ENCODE measurements around the gene SIRT1. TPM values are rescaled to one million over a fixed set of nuclear protein-coding genes. Genes with fewer than 3 reads are reported as not detected.
"Not testable (repeated sequence)": the region's sequence is repeated elsewhere in the genome, so short reads cannot be mapped to it uniquely, and the experiment has no call there.

Gene SIRT1
- total RNA-seq (2014; rRNA removed; shearing (Covaris generic)) (18.0 and 20.4 TPM in 2 replicates), total RNA-seq (2022) (35.8 and 39.2 TPM in 2 replicates), Bru-seq, nascent RNA (percentile 86 among the genes with signal in this experiment), BruChase-seq, experiment 1, labeled RNA remaining after a 6-hour chase (percentile 70 among the genes with signal in this experiment), BruChase-seq, experiment 2, labeled RNA remaining after a 2-hour chase (percentile 89 among the genes with signal in this experiment)
- long read RNA-seq, full-length matches to known transcripts = 46 of 59 reads
- long read RNA-seq, partial matches to known transcripts = 4 of 59 reads
- long read RNA-seq, other reads (novel, unspliced or antisense) = 9 of 59 reads

DNA sequence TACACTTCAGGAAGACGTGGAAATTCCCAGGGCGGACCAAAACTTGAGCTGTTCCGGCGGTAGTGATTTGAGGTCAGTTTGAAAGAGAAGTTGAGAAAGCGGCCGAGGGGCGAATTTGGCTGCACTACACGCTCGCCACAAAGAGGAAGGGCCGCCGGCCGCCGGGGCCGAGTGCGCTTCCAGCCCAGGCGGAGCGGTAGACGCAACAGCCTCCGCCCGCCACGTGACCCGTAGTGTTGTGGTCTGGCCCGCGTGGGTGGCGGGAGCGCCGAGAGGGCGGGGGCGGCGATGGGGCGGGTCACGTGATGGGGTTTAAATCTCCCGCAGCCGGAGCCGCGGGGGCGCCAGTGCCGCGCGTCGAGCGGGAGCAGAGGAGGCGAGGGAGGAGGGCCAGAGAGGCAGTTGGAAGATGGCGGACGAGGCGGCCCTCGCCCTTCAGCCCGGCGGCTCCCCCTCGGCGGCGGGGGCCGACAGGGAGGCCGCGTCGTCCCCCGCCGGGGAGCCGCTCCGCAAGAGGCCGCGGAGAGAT, at the start of gene SIRT1:
Gene SIRT1, plus strand, starts transcription at position 344 of the 529 bp plus-strand sequence. Its CDS starts 66 bp downstream, at position 410.
- ChIA-PET POLR2A (interaction anchor here (0.6 to 2.0 kb wide), 15 partner anchors 17 to 448 kb away, joined by 3 to 7 read pairs (median 3); partner anchors contain the start of genes HNRNPH3 and PBLD), CTCF (ENCODE audit: unreplicated experiment) (interaction anchor here (0.5 to 1.2 kb wide), 3 partner anchors 23 to 1057 kb away, joined by 3 read pairs; no protein-coding TSS in a partner anchor)
- intact Hi-C loops (cut with micrococcal nuclease; ENCODE audit: unreplicated experiment) = loop anchor here (1.0 to 10.0 kb wide), 5 partner anchors 30 to 448 kb away; partner anchors contain the start of genes HERC4, HNRNPH3 and PBLD
- Histone ChIP-seq H3K4me3 (ENCODE audit: low read depth, low read length, poor library complexity, severe bottlenecking) (peak within 1 kb of the TSS; percentile 78), H3K36me3 (ENCODE audit: insufficient read depth, low read length) (peaks cover 27% of the 10 kb centered on the region), H3K9me3 (ENCODE audit: low read length) (no peaks in the 10 kb centered on the region), H3K4me1 (ENCODE audit: insufficient read depth, low read length, poor library complexity, severe bottlenecking) (peaks cover 17% of the 10 kb centered on the region), H3K9me2 (ENCODE audit: insufficient read depth, low read length) (no peaks in the 10 kb centered on the region), H3K27ac (ENCODE audit: low read depth, low read length, poor library complexity, severe bottlenecking) (peak within 1 kb of the TSS; percentile 75), H3K4me2 (ENCODE audit: low read length) (peak within 1 kb of the TSS; percentile 89), H2AFZ (ENCODE audit: low read length) (peak within 1 kb of the TSS; percentile 96), H4K20me1 (ENCODE audit: insufficient read depth, low read length) (peaks cover 14% of the 10 kb centered on the region; the same call in 1 of the 2 replicates), H3K79me2 (ENCODE audit: insufficient read depth, low read depth, low read length) (peaks cover 43% of the 10 kb centered on the region)
- DNase-seq (ENCODE audit: low spot score) = peak; percentile 96
- no TSS peak for BruUV-seq (replicated peaks)
- no peak for TF ChIP-seq EZH2phosphoT487 (IDR thresholded peaks at IDR 0.05; ENCODE audit: borderline replicate concordance, low read depth, low read length)
- TF ChIP-seq, protein P1, sequence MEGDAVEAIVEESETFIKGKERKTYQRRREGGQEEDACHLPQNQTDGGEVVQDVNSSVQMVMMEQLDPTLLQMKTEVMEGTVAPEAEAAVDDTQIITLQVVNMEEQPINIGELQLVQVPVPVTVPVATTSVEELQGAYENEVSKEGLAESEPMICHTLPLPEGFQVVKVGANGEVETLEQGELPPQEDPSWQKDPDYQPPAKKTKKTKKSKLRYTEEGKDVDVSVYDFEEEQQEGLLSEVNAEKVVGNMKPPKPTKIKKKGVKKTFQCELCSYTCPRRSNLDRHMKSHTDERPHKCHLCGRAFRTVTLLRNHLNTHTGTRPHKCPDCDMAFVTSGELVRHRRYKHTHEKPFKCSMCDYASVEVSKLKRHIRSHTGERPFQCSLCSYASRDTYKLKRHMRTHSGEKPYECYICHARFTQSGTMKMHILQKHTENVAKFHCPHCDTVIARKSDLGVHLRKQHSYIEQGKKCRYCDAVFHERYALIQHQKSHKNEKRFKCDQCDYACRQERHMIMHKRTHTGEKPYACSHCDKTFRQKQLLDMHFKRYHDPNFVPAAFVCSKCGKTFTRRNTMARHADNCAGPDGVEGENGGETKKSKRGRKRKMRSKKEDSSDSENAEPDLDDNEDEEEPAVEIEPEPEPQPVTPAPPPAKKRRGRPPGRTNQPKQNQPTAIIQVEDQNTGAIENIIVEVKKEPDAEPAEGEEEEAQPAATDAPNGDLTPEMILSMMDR (conservative IDR thresholded peaks at IDR 0.05; ENCODE audit: low read length) = peak; percentile 18; the same call in 1 of the 2 replicates

DNA sequence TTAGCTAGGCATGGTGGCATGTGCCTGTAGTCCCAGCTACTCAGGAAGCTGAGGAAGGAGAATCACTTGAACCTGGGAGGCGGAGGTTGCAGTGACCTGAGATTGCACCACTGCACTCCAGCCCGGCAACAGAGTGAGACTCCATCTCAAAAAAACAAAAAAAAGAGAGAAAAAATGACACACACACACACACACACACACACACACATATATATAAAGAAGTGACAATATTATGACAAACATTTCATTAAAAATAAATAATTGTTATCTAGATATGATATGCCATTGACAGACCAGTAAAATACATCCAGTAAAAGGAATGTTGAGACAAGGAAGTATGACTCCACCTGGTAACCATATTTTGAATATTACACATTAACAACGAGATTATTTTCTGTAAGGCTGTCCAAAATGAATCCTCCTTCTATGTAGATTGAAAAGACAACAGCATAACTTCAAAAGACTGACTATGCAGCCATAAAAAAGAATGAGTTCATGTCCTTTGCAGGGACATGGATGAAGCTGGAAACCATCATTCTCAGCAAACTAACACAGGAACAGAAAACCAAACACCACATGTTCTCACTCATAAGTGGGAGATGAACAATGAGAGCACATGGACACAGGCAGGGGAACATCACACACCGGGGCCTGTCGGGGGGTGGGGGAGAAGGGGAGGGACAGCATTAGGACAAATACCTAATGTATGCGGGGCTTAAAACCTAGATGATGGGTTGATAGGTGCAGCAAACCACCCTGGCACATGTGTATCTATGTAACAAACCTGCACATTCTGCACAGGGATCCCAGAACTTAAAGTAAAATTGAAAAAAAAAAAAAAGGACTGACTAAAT, 48.7 kb upstream of the SIRT1 start:
- intact Hi-C loops (cut with micrococcal nuclease; ENCODE audit: unreplicated experiment) = loop anchor here (5.0 kb wide), 1 partner anchor 48 kb away; no protein-coding TSS in a partner anchor
- POLR2A ChIA-PET = interaction anchor here (0.6 to 3.3 kb wide), 10 partner anchors 11 to 633 kb away, joined by 3 to 10 read pairs (median 4); no protein-coding TSS in a partner anchor
- H3K27ac ChIP-seq (ENCODE audit: low read depth, low read length, poor library complexity, severe bottlenecking); H3K36me3 ChIP-seq (ENCODE audit: insufficient read depth, low read length); H3K9me3 ChIP-seq (ENCODE audit: low read length); DNase-seq (ENCODE audit: low spot score); H3K4me1 ChIP-seq (ENCODE audit: insufficient read depth, low read length, poor library complexity, severe bottlenecking); CTCF ChIA-PET (ENCODE audit: unreplicated experiment); H3K9me2 ChIP-seq (ENCODE audit: insufficient read depth, low read length); H4K20me1 ChIP-seq (ENCODE audit: insufficient read depth, low read length); BruUV-seq (replicated peaks): not testable (repeated sequence)
- peak overlapping the region; percentile 60 for H3K4me3 ChIP-seq (ENCODE audit: low read depth, low read length, poor library complexity, severe bottlenecking)
- H3K4me2 ChIP-seq (ENCODE audit: low read length) = peak overlapping the region; percentile 63
- H2AFZ ChIP-seq (ENCODE audit: low read length) = peak overlapping the region; percentile 38; the same call in 1 of the 2 replicates
- H3K79me2 ChIP-seq (ENCODE audit: insufficient read depth, low read depth, low read length) = peaks cover 31% of the 10 kb centered on the region

DNA sequence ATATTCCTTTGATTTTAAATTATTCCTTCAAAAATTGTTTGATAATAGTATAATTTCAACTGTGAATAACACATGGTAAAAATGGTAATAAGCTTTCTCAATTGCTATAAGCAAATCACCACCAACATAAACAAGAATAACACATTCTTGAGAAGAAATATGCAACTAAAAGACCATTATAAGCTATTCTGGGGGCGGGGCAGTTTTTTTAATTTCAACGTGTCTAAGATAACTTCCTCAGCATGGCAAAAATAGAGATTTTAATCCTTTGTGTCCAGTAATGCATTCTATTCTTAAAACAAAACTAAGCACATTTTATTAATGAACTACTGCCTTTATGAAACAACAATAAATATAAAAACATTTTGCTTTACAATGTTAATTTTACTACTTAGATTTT, 48.0 kb upstream of the SIRT1 start:
- peak overlapping the region; percentile 60 for H3K4me3 ChIP-seq (ENCODE audit: low read depth, low read length, poor library complexity, severe bottlenecking)
- H4K20me1 ChIP-seq (ENCODE audit: insufficient read depth, low read length) = no peaks in the 10 kb centered on the region
- H3K4me1 ChIP-seq (ENCODE audit: insufficient read depth, low read length, poor library complexity, severe bottlenecking) = no peaks in the 10 kb centered on the region
- ChIA-PET CTCF (ENCODE audit: unreplicated experiment) (no interaction called here), POLR2A (interaction anchor here (0.6 to 3.3 kb wide), 9 partner anchors 10 to 634 kb away, joined by 3 to 10 read pairs (median 4); no protein-coding TSS in a partner anchor)
- H2AFZ ChIP-seq (ENCODE audit: low read length) = peak overlapping the region; percentile 38; the same call in 1 of the 2 replicates
- H3K27ac ChIP-seq (ENCODE audit: low read depth, low read length, poor library complexity, severe bottlenecking) = no peak overlapping the region
- no peak for DNase-seq (ENCODE audit: low spot score)
- H3K9me2 ChIP-seq (ENCODE audit: insufficient read depth, low read length) = no peaks in the 10 kb centered on the region
- TF ChIP-seq EZH2phosphoT487 (IDR thresholded peaks at IDR 0.05; ENCODE audit: borderline replicate concordance, low read depth, low read length) = no peak
- TF ChIP-seq, protein P1 (conservative IDR thresholded peaks at IDR 0.05; ENCODE audit: low read length) = no peak
- peaks cover 27% of the 10 kb centered on the region for H3K79me2 ChIP-seq (ENCODE audit: insufficient read depth, low read depth, low read length)
- H3K4me2 ChIP-seq (ENCODE audit: low read length) = peak overlapping the region; percentile 63
- intact Hi-C loops (cut with micrococcal nuclease; ENCODE audit: unreplicated experiment) = loop anchor here (5.0 kb wide), 1 partner anchor 49 kb away; no protein-coding TSS in a partner anchor
- H3K9me3 ChIP-seq (ENCODE audit: low read length) = no peaks in the 10 kb centered on the region
- BruUV-seq (replicated peaks) = no TSS peak
- H3K36me3 ChIP-seq (ENCODE audit: insufficient read depth, low read length) = no peaks in the 10 kb centered on the region
